ENCODE data around the gene POU6F2.

Gene POU6F2

DNA sequence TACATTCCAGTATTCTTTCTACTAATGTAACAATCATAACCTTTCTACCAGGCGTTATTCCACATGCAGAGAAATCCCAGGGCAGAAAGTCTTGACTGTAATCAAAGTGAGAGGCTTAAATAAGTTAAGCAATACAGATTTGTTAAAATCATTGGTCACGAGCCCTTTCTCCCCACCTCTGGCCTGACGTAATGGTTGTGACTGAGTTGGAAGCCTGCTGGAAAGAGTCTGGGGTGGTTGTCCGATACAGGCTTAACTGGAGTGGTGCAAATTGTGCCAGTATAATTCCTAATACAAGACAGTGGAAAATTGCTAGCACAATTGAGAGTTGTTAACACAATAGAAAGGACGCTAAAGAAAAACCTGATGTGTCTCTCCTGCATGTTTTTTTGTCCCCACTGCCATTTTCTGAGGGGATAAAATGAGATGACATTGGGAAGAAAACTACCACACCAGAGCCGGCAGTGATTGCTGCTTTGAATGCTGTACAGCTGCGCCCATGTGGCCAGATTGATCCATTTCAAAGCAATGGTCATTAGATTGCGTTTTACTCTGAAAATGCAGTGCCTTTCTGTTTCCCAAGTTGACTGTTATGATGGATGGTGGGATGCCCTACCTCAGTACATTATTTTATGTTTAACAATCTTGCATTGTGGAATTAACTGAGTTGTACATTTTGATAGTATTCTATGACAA is 190.8 kb downstream of the POU6F2 start:
- Histone ChIP-seq H3K27me3 (ENCODE audit: insufficient read depth, poor library complexity, severe bottlenecking) (no peaks in the 10 kb centered on the region), H3K27ac (replicated peaks) (no peak overlapping the region), H3K4me3 (replicated peaks; ENCODE audit: insufficient read depth, low read length) (no peak overlapping the region)
- TF ChIP-seq, protein P1, sequence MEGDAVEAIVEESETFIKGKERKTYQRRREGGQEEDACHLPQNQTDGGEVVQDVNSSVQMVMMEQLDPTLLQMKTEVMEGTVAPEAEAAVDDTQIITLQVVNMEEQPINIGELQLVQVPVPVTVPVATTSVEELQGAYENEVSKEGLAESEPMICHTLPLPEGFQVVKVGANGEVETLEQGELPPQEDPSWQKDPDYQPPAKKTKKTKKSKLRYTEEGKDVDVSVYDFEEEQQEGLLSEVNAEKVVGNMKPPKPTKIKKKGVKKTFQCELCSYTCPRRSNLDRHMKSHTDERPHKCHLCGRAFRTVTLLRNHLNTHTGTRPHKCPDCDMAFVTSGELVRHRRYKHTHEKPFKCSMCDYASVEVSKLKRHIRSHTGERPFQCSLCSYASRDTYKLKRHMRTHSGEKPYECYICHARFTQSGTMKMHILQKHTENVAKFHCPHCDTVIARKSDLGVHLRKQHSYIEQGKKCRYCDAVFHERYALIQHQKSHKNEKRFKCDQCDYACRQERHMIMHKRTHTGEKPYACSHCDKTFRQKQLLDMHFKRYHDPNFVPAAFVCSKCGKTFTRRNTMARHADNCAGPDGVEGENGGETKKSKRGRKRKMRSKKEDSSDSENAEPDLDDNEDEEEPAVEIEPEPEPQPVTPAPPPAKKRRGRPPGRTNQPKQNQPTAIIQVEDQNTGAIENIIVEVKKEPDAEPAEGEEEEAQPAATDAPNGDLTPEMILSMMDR (IDR thresholded peaks at IDR 0.05; ENCODE audit: insufficient read depth, low read length): no peak
- TF ChIP-seq POLR2AphosphoS5 (IDR thresholded peaks at IDR 0.05; ENCODE audit: low read depth) (no peak), SPI1 (IDR thresholded peaks at IDR 0.05; ENCODE audit: borderline replicate concordance, low read depth) (no peak), GABPA (IDR thresholded peaks at IDR 0.05; ENCODE audit: low read depth) (no peak)
- TF ChIP-seq, protein P2, sequence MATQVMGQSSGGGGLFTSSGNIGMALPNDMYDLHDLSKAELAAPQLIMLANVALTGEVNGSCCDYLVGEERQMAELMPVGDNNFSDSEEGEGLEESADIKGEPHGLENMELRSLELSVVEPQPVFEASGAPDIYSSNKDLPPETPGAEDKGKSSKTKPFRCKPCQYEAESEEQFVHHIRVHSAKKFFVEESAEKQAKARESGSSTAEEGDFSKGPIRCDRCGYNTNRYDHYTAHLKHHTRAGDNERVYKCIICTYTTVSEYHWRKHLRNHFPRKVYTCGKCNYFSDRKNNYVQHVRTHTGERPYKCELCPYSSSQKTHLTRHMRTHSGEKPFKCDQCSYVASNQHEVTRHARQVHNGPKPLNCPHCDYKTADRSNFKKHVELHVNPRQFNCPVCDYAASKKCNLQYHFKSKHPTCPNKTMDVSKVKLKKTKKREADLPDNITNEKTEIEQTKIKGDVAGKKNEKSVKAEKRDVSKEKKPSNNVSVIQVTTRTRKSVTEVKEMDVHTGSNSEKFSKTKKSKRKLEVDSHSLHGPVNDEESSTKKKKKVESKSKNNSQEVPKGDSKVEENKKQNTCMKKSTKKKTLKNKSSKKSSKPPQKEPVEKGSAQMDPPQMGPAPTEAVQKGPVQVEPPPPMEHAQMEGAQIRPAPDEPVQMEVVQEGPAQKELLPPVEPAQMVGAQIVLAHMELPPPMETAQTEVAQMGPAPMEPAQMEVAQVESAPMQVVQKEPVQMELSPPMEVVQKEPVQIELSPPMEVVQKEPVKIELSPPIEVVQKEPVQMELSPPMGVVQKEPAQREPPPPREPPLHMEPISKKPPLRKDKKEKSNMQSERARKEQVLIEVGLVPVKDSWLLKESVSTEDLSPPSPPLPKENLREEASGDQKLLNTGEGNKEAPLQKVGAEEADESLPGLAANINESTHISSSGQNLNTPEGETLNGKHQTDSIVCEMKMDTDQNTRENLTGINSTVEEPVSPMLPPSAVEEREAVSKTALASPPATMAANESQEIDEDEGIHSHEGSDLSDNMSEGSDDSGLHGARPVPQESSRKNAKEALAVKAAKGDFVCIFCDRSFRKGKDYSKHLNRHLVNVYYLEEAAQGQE (IDR thresholded peaks at IDR 0.05; ENCODE audit: insufficient replicate concordance, low read depth): no peak
- DNase-seq (ENCODE audit: low read depth in 1 of 2, low spot score in 1 of 2): no peak

DNA sequence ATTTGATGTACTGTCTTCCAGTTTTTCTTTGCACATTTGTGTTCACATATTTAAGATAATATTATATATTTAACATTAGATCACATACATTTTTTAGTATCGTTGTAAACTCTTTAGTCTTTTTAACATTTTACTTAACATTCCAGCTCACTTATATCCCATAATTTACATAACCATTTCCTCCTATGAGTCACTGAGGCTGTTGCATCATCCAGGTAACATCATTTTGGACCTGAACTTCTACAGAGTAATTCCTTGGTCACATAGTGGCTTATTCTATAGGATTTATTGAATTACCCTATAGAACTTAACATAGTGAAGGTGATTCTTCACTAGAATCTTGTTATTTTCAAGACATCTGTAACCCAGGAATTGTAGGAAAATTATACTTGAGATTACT is 194.4 kb downstream of the POU6F2 start:
- TF ChIP-seq, protein P2 (IDR thresholded peaks at IDR 0.05; ENCODE audit: insufficient replicate concordance, low read depth): no peak
- TF ChIP-seq, protein P1 (IDR thresholded peaks at IDR 0.05; ENCODE audit: insufficient read depth, low read length): no peak
- TF ChIP-seq POLR2AphosphoS5 (IDR thresholded peaks at IDR 0.05; ENCODE audit: low read depth) (no peak), GABPA (IDR thresholded peaks at IDR 0.05; ENCODE audit: low read depth) (no peak), SPI1 (IDR thresholded peaks at IDR 0.05; ENCODE audit: borderline replicate concordance, low read depth) (no peak)
- no peaks in the 10 kb centered on the region for H3K27me3 ChIP-seq (ENCODE audit: insufficient read depth, poor library complexity, severe bottlenecking)
- no peak for DNase-seq (ENCODE audit: low read depth in 1 of 2, low spot score in 1 of 2)

GRCh38 chr7:39181398-39181797 is 203.7 kb downstream of the POU6F2 start:
- no peaks in the 10 kb centered on the region for H3K27me3 ChIP-seq (ENCODE audit: insufficient read depth, poor library complexity, severe bottlenecking)
- no peak overlapping the region for H3K27ac ChIP-seq (replicated peaks)
- no peak for TF ChIP-seq GABPA (IDR thresholded peaks at IDR 0.05; ENCODE audit: low read depth)
- TF ChIP-seq, protein P2 (IDR thresholded peaks at IDR 0.05; ENCODE audit: insufficient replicate concordance, low read depth): no peak
- no peak for TF ChIP-seq POLR2AphosphoS5 (IDR thresholded peaks at IDR 0.05; ENCODE audit: low read depth)
- TF ChIP-seq, protein P1 (IDR thresholded peaks at IDR 0.05; ENCODE audit: insufficient read depth, low read length): no peak
- TF ChIP-seq SPI1 (IDR thresholded peaks at IDR 0.05; ENCODE audit: borderline replicate concordance, low read depth): no peak
- DNase-seq (ENCODE audit: low read depth in 1 of 2, low spot score in 1 of 2): no peak
- no peak overlapping the region for H3K4me3 ChIP-seq (replicated peaks; ENCODE audit: insufficient read depth, low read length)

More for the DNA sequence above, 194.4 kb downstream of the POU6F2 start:
- Histone ChIP-seq H3K4me3 (replicated peaks; ENCODE audit: insufficient read depth, low read length) (no peak overlapping the region), H3K27ac (replicated peaks) (no peak overlapping the region)

Measured in HL-60 (cell line).